Measurements from ENCODE around the gene ZDHHC9.

Gene ZDHHC9

DNA sequence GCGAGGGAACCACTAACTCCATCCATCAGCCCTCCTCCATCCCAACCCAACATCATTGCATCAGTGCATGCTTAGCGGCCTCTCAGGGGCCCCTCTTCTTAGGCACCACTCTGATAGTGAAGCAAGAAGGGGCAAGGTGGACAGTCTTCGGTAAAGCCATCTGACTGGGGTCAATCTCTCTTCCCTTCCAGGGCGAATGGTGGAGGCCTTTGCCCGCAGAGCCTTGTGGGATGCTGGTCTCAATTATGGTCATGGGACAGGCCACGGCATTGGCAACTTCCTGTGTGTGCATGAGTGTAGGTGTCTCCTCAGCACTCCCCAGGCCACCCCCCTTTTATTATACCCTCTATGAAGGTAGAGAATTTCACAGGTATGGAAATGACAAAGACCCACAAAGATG lies 82.7 kb downstream of the ZDHHC9 start:
- H2AFZ ChIP-seq (ENCODE audit: low read depth, low read length): no peak overlapping the region
- H3K4me1 ChIP-seq (ENCODE audit: insufficient read depth, low read length): no peaks in the 10 kb centered on the region
- H3K4me3 ChIP-seq (ENCODE audit: low read length): no peak overlapping the region
- H3K27me3 ChIP-seq (ENCODE audit: insufficient read depth, low read length): no peaks in the 10 kb centered on the region
- no peaks in the 10 kb centered on the region for H3K36me3 ChIP-seq (ENCODE audit: insufficient read depth, low read length)
- no peaks in the 10 kb centered on the region for H3K9me3 ChIP-seq (ENCODE audit: low read length)

DNA sequence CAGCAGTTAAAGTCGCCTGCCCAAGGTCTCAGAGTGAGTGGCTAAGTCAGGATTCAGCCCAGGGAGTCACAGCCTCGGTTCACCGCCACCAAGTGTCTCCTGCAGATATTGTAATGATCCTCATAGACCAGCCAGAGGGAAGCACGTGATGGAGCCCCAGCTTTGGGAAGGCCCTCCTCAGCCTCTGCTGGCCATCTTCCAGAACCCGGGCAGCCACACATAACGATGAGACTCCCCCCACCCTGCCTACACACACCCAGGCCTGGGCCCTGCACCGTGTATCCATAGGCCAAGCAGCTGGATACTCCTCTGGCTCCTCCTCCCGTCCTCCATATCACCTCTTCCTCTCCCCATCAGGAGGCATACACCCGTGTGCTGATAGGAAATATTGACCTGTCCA lies 83.5 kb downstream of the ZDHHC9 start:
- no peak overlapping the region for H3K4me3 ChIP-seq (ENCODE audit: low read length)
- H3K36me3 ChIP-seq (ENCODE audit: insufficient read depth, low read length): no peaks in the 10 kb centered on the region
- no peak overlapping the region for H2AFZ ChIP-seq (ENCODE audit: low read depth, low read length)
- H3K27me3 ChIP-seq (ENCODE audit: insufficient read depth, low read length): no peaks in the 10 kb centered on the region
- no peaks in the 10 kb centered on the region for H3K9me3 ChIP-seq (ENCODE audit: low read length)
- H3K4me1 ChIP-seq (ENCODE audit: insufficient read depth, low read length): no peaks in the 10 kb centered on the region

DNA sequence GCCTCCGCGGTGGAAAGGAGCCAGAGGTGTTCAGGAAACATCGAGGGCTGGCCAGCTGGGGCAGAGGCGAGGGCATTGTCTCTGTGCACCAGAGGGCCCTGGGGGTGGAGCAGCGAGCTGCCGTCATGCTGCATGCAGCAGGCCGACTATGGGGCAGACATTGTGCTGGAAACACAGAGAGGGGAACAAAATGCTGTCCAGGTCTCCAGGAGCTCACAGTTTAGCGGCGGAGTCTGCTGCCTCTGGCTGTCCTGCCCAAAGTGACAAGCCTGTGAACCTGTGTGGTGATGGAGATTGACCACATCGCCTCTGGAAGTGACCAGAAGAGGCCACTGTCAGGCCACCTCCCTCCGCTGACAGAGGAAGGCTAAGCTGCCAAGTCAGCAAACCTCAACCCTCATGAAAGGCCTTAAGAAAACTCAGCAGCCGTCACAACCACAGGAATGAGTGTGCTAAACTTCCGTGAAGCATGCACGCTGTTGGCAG lies 84.1 kb downstream of the ZDHHC9 start:
- no peak overlapping the region for H2AFZ ChIP-seq (ENCODE audit: low read depth, low read length)
- no peaks in the 10 kb centered on the region for H3K4me1 ChIP-seq (ENCODE audit: insufficient read depth, low read length)
- no peaks in the 10 kb centered on the region for H3K9me3 ChIP-seq (ENCODE audit: low read length)
- H3K36me3 ChIP-seq (ENCODE audit: insufficient read depth, low read length): no peaks in the 10 kb centered on the region
- no peaks in the 10 kb centered on the region for H3K27me3 ChIP-seq (ENCODE audit: insufficient read depth, low read length)
- no peak overlapping the region for H3K4me3 ChIP-seq (ENCODE audit: low read length)

GRCh38 chrX:129755779-129756650 lies 87.7 kb downstream of the ZDHHC9 start:
- Histone ChIP-seq H3K4me1 (ENCODE audit: insufficient read depth, low read length) (no peaks in the 10 kb centered on the region), H3K36me3 (ENCODE audit: insufficient read depth, low read length) (no peaks in the 10 kb centered on the region), H3K27me3 (ENCODE audit: insufficient read depth, low read length) (no peaks in the 10 kb centered on the region), H3K4me3 (ENCODE audit: low read length) (no peak overlapping the region), H2AFZ (ENCODE audit: low read depth, low read length) (no peak overlapping the region), H3K9me3 (ENCODE audit: low read length) (no peaks in the 10 kb centered on the region)

DNA sequence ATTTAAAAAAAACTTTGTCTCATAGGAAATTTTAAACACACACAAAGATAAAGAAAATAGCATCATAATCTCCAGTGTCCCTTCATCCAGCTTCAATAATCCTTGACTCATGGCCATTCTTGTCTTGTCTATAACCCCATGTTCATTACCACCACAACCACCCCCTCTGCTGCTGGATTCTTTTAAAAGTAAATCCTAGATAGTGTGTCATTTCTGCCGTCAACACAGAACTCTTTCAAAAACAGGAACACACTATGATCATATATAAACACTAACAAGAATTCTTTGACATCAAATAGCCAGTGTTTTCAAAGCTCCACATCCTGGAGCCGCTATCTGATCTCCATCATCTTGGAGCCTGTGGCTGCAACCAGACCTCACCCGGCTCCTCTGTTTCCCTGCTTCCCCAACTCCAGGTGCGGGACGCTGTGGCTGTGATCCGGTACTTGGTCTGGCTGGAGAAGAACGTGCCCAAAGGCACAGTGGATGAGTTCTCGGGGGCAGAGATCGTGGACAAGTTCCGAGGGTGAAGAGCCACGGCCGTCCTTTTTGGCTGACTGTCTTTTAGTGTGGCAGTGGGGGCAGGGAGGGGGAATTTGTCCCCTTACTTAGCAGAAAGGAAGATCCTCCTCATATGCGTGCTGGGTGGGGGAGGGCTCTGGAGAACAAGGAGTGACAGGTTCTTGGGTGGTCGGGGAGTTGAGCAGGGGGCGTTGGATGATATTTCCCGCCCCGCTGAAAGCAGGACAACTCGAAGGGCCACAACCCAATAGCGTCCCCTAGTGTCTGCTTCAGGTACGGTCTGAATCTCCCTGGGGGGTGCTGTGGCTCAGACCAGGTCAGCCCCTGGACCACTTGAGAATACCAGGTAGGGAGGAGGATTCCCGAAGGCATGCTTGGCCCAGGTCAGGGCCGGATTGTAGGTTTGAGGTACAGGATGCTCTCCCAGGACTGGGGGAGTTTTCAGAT lies 89.3 kb downstream of the ZDHHC9 start:
- Histone ChIP-seq H2AFZ (ENCODE audit: low read depth, low read length) (no peak overlapping the region), H3K9me3 (ENCODE audit: low read length) (no peaks in the 10 kb centered on the region), H3K27me3 (ENCODE audit: insufficient read depth, low read length) (no peaks in the 10 kb centered on the region), H3K4me3 (ENCODE audit: low read length) (no peak overlapping the region), H3K4me1 (ENCODE audit: insufficient read depth, low read length) (no peaks in the 10 kb centered on the region), H3K36me3 (ENCODE audit: insufficient read depth, low read length) (no peaks in the 10 kb centered on the region)
